H1 (cell line): Measurements from ENCODE around the gene S100A16. TPM values are rescaled to one million over a fixed set of nuclear protein-coding genes. Genes with fewer than 3 reads are reported as not detected.

Experiments used
- ATF2 ChIP-seq: IDR thresholded peaks from 2 replicates; pipeline ENCODE4 v1.6.1; 2012; ENCODE audit warnings: low read length, inconsistent platforms
- BRCA1 ChIP-seq: IDR thresholded peaks from 2 replicates; pipeline ENCODE4 v1.6.1; 2012; ENCODE audit warnings: low read depth, low read length, improper control_type of control experiment
- CHD1 ChIP-seq: IDR thresholded peaks from 2 replicates; pipeline ENCODE4 v1.6.1; 2012; ENCODE audit warnings: low read depth, low read length, improper control_type of control experiment
- CHD7 ChIP-seq: fragments of 300-600 bp; sonication (generic); IDR thresholded peaks from 2 replicates; pipeline ENCODE4 v1.7.1; 2012; ENCODE audit warnings: low read length, moderate library complexity, mild to moderate bottlenecking, inconsistent platforms; ENCODE audit not compliant: insufficient replicate concordance
- MAFK ChIP-seq: IDR thresholded peaks from 2 replicates; pipeline ENCODE4 v1.6.1; 2012; ENCODE audit warnings: low read depth, mild to moderate bottlenecking, improper control_type of control experiment, low read length
- SP2 ChIP-seq: IDR thresholded peaks from 2 replicates; pipeline ENCODE4 v1.6.1; 2012; ENCODE audit warnings: mild to moderate bottlenecking, low read length, inconsistent platforms
- SRF ChIP-seq: IDR thresholded peaks from 2 replicates; pipeline ENCODE4 v1.6.1; 2011; ENCODE audit warnings: mild to moderate bottlenecking, low read depth, low read length, moderate library complexity
- ZNF274 ChIP-seq: IDR thresholded peaks from 2 replicates; pipeline ENCODE4 v1.7.0; 2012; ENCODE audit warnings: low read length, borderline replicate concordance; ENCODE audit errors: extremely low read depth
- polyA plus RNA-seq, 7 experiments: library from polyadenylated mRNA; depleted of rRNA in 3 of 7; stranded (reverse) in 5 of 7; unstranded in 2 of 7; fragments of >200 nt in 5 of 7; fragments of 200-250 nt in 2 of 7; gene quantifications; 1 replicate in 5 of 7; 2 replicates in 1 of 7; 4 replicates in 1 of 7; pipeline versions ENCODE4 v1.2.1 to v1.2.3, GENCODE V29; 2011 to 2013; ENCODE audit warnings: missing spikeins in 2 of 7, mixed read lengths in 2 of 7
- total RNA-seq: library from RNA; stranded (reverse); fragmentation: NEBNext Ultra II Directional; extraction: Animal tissue kit (Norgen Biotek cat#: 25700); gene quantifications from 2 replicates; pipeline ENCODE4 v1.2.1, GENCODE V29; 2021

The S100A16 gene
- total and polyA plus RNA-seq, 2 of the 8 experiments (the other 6 are each of a cell fraction or from before 2014, with no cell fraction given): 14.9 to 61.4 TPM

- TF ChIP-seq CHD7: no peak
- no peak for TF ChIP-seq SP2
- TF ChIP-seq CHD1: no peak
- no peak for TF ChIP-seq SRF
- no peak for TF ChIP-seq ZNF274
- TF ChIP-seq ATF2: no peak
- TF ChIP-seq MAFK: no peak
- no peak for TF ChIP-seq BRCA1
Observed at GRCh38 chr1:153643816-153644215, 30.9 kb upstream of the S100A16 start (continued).
